ENCODE data around the gene LDB1. TPM values are rescaled to one million over a fixed set of nuclear protein-coding genes. Genes with fewer than 3 reads are reported as not detected.

LDB1 gene
- total and polyA plus RNA-seq, 10 of the 15 experiments (the other 5 are each of a cell fraction or from before 2014, with no cell fraction given) = 1.7 to 71.5 (median 36.9) TPM

GRCh38 chr10:102065561-102066398, 54.4 kb downstream of the LDB1 start:
- Histone ChIP-seq H3K9ac (ENCODE audit: control insufficient read depth, insufficient read depth, low read length) (peak overlapping the region; percentile 87), H3K27me3 (replicated peaks in 1 of 2; ENCODE audit: control insufficient read depth in 2 of 2, insufficient read depth in 2 of 2, low read length in 1 of 2) (no peaks in the 10 kb centered on the region), H2AFZ (ENCODE audit: control insufficient read depth, low read depth, low read length) (peak overlapping the region; percentile 89), H3K9me3 (replicated peaks; ENCODE audit: control insufficient read depth, insufficient read depth, low read length) (no peaks in the 10 kb centered on the region), H4K20me1 (ENCODE audit: control insufficient read depth, insufficient read depth) (no peaks in the 10 kb centered on the region), H3K27ac (ENCODE audit: control insufficient read depth, insufficient read depth) (peak overlapping the region; percentile 73), H3K79me2 (ENCODE audit: control insufficient read depth, insufficient read depth, low read length) (peaks cover 20% of the 10 kb centered on the region), H3K4me2 (ENCODE audit: control insufficient read depth, insufficient read depth) (peak overlapping the region; percentile 96), H3K4me3 (peak overlapping the region; percentile 90), H3K4me1 (ENCODE audit: control insufficient read depth, insufficient read depth, low read length) (peaks cover 7% of the 10 kb centered on the region), H3K36me3 (ENCODE audit: control insufficient read depth in 2 of 2, insufficient read depth in 2 of 2, low read length in 1 of 2) (no peaks in the 10 kb centered on the region)
- peak; percentile 57 for ATAC-seq
- POLR2A ChIA-PET = interaction anchor here (0.5 to 2.2 kb wide), 8 partner anchors 10 to 247 kb away, joined by 3 to 6 read pairs (median 4); partner anchors contain the start of gene ARMH3
- in situ Hi-C loops (cut with MboI) (no loop called here), intact Hi-C loops (cut with micrococcal nuclease; ENCODE audit: unreplicated experiment) (loop anchor here (1.0 kb wide), 1 partner anchor 9 kb away; the partner anchor contains the start of gene ARMH3)
- no peak for DNase-seq (ENCODE audit: low read depth, low spot score)
- no peak for FAIRE-seq
- CTCF ChIA-PET = interaction anchor here (0.6 to 12.2 kb wide), 8 partner anchors 12 to 463 kb away, joined by 3 to 159 read pairs (median 5); no protein-coding TSS in a partner anchor
- SMC1A ChIA-PET (ENCODE audit: uncharacterized antibody, unreplicated experiment) = interaction anchor here (1.6 to 3.7 kb wide), 4 partner anchors 13 to 285 kb away, joined by 4 to 27 read pairs (median 10); no protein-coding TSS in a partner anchor
- RAD21 ChIA-PET (ENCODE audit: unreplicated experiment) = interaction anchor here (1.0 to 7.7 kb wide), 4 partner anchors 56 to 225 kb away, joined by 3 to 82 read pairs (median 16); no protein-coding TSS in a partner anchor
- BruUV-seq (replicated peaks) = no TSS peak
- WGBS (ENCODE audit: insufficient coverage, insufficient replicate concordance, low lambda C conversion rate, missing lambda C conversion rate) = 1% methylated on average over 56 of the region's 63 CpGs
- TF ChIP-seq TCF7 (IDR thresholded peaks at IDR 0.05; ENCODE audit: borderline replicate concordance) (no peak), NKRF (conservative IDR thresholded peaks at IDR 0.05) (peak; percentile 75; the same call in 1 of the 2 replicates), CTCF (IDR thresholded peaks at IDR 0.05 in 2 of 3, conservative IDR thresholded peaks at IDR 0.05 in 1 of 3; ENCODE audit: control insufficient read depth in 2 of 3, extremely low read depth in 1 of 3, insufficient read depth in 1 of 3, low read depth in 3 of 3, low read length in 3 of 3) (peak in 1 of 3 experiments; percentile 11; a peak in 1 of 6 replicates), CBX5 (IDR thresholded peaks at IDR 0.05; ENCODE audit: low read depth) (no peak), GATAD2B (conservative IDR thresholded peaks at IDR 0.05; ENCODE audit: low read depth) (peak; percentile 74), DPF2 (IDR thresholded peaks at IDR 0.05) (peak; percentile 62; the same call in 1 of the 2 replicates), REST (IDR thresholded peaks at IDR 0.05; ENCODE audit: low read depth, low read length) (no peak), ZBTB11 (CRISPR knock-in tag; IDR thresholded peaks at IDR 0.05) (no peak), PAX5 (IDR thresholded peaks at IDR 0.05; ENCODE audit: borderline replicate concordance, low read depth, low read length) (no peak), MEF2A (IDR thresholded peaks at IDR 0.05; ENCODE audit: insufficient read depth, low read depth, low read length) (no peak)

Data from GM12878 (cell line).